Spinal cord (tissue), 10 donors: Measurements from ENCODE around the gene TP53INP2. TPM values are rescaled to one million over a fixed set of nuclear protein-coding genes. Genes with fewer than 3 reads are reported as not detected.
"Not testable (repeated sequence)": the region's sequence is repeated elsewhere in the genome, so short reads cannot be mapped to it uniquely, and the experiment has no call there.

ENCODE experiments used
- DNase-seq, 6 donors: peaks; one replicate each; pipeline versions ENCODE4 v3.0.0 to v3.0.0-alpha.2; 2013 to 2015; ENCODE audit warnings: low spot score in 6 of 6, low read depth in 4 of 6
- H3K27ac ChIP-seq: one replicate; pipeline ENCODE4 v1.5.1; 2013; ENCODE audit warnings: low read depth, low read length, control low read depth
- H3K27me3 ChIP-seq: one replicate; pipeline ENCODE4 v1.6.1; 2013; ENCODE audit warnings: low read length; ENCODE audit not compliant: control insufficient read depth, insufficient read depth
- H3K36me3 ChIP-seq: one replicate; pipeline ENCODE4 v1.6.1; 2013; ENCODE audit warnings: low read length; ENCODE audit not compliant: control insufficient read depth, insufficient read depth
- H3K4me1 ChIP-seq: one replicate; pipeline ENCODE4 v1.6.1; 2013; ENCODE audit warnings: low read length; ENCODE audit not compliant: control insufficient read depth, insufficient read depth
- H3K4me3 ChIP-seq: one replicate; pipeline ENCODE4 v1.5.1; 2013; ENCODE audit warnings: low read depth, low read length, control low read depth
- H3K9me3 ChIP-seq: one replicate; pipeline ENCODE4 v1.6.1; 2013; ENCODE audit warnings: low read length; ENCODE audit not compliant: control insufficient read depth, insufficient read depth
- WGBS: methylation state at CpG from one replicate; pipeline ENCODE4 v1.1.5; 2013; ENCODE audit warnings: missing lambda C conversion rate; ENCODE audit not compliant: insufficient coverage; 5-methylcytosine and 5-hydroxymethylcytosine counted together
- polyA plus RNA-seq, 2 donors: library from polyadenylated mRNA; unstranded; fragments of 120-200 nt; gene quantifications; one replicate each; pipeline ENCODE4 v1.2.1, GENCODE V29; 2013; ENCODE audit not compliant: insufficient read length in 2 of 2
- total RNA-seq, 2 donors: library from RNA; depleted of rRNA in 1 of 2; stranded (reverse); fragments of 120-200 nt in 1 of 2; fragments of >200 nt in 1 of 2; gene quantifications; one replicate each; pipeline versions ENCODE4 v1.2.3 to v1.2.4, GENCODE V29; 2013 to 2014
- donor health status: healthy.

TP53INP2 gene
- total and polyA plus RNA-seq, 4 donors: 11.3 to 57.0 (median 32.7) TPM

DNA sequence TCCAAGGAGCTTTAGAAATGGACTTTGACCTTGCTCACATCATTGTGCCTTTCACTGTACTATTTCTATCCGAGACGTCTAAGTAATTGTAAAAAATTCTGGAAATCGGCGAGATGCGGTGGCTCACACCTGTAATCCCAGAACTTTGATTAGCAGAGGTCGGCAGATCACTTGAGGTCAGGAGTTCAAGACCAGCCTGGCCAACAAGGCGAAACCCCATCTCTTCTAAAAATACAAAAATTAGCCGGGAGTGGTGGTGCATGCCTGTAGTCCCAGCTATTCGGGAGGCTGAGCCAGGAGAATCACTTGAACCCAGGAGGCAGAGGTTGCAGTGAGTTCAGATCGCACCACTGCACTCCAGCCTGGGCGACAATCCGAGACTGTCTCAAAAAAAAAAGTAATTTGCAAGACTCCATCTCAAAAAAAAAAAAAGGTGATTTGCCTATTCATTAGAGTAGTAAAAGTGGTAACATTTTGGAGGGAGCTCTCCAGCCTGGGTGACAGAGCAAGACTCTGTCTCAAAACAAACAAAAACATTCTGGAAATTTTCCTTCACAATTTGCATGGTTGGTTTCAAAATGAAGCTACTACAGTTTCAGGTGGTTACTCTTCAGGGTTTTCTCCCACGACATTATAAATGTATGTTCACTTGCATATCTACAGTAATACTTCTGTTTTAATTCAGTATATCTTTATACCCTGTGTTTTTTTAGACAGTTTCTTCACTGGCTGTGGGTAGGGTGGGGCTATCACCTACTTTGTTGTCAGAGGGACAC, 15.3 kb downstream of the TP53INP2 start:
- H3K27ac ChIP-seq: not testable (repeated sequence)

GRCh38 chr20:34720266-34720665, 16.1 kb downstream of the TP53INP2 start:
- peaks cover 34% of the 10 kb centered on the region for H3K36me3 ChIP-seq
- H3K27me3 ChIP-seq: no peaks in the 10 kb centered on the region
- no peak overlapping the region for H3K4me3 ChIP-seq
- 44% methylated on average over 2 of the region's 2 CpGs for WGBS
- no peaks in the 10 kb centered on the region for H3K9me3 ChIP-seq
- no peak overlapping the region for H3K27ac ChIP-seq
- no peaks in the 10 kb centered on the region for H3K4me1 ChIP-seq
- no peak for DNase-seq

More for the DNA sequence above, 15.3 kb downstream of the TP53INP2 start:
- 95% methylated on average over 4 of the region's 13 CpGs for WGBS
- DNase-seq, H3K9me3 ChIP-seq, H3K4me1 ChIP-seq, H3K27me3 ChIP-seq, H3K4me3 ChIP-seq: not testable (repeated sequence)
- peaks cover 27% of the 10 kb centered on the region for H3K36me3 ChIP-seq

GRCh38 chr20:34722560-34722959, 18.4 kb downstream of the TP53INP2 start:
- not testable (repeated sequence) for H3K4me1 ChIP-seq, H3K9me3 ChIP-seq, DNase-seq, H3K27me3 ChIP-seq, H3K4me3 ChIP-seq, H3K27ac ChIP-seq
- WGBS: 100% methylated on average over 1 of the region's 3 CpGs
- peaks cover 30% of the 10 kb centered on the region for H3K36me3 ChIP-seq

DNA sequence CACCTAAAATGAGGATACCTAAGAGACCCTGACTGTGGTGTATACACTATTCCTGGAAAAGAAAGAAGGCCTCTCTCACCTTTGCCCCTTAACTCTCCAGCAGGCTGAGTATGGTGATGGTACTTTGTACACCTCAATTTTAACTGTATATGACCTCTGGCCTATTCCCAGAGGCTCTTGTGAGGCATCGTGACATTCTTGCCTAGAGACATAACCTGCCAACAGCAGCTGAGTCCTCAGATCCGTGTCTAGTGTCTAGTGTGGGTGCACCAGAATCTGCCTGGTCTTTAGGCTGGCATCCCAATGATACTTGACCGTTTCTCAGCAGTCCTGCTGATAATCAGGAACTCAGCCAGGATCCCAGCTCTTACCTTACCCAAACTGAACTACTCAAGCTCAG, 20.0 kb downstream of the TP53INP2 start:
- H3K36me3 ChIP-seq: peaks cover 34% of the 10 kb centered on the region
- no peak for DNase-seq
- no peak overlapping the region for H3K4me3 ChIP-seq
- WGBS: 100% methylated on average over 2 of the region's 3 CpGs
- H3K4me1 ChIP-seq: no peaks in the 10 kb centered on the region
- H3K27me3 ChIP-seq: no peaks in the 10 kb centered on the region
- no peak overlapping the region for H3K27ac ChIP-seq
- H3K9me3 ChIP-seq: no peaks in the 10 kb centered on the region

DNA sequence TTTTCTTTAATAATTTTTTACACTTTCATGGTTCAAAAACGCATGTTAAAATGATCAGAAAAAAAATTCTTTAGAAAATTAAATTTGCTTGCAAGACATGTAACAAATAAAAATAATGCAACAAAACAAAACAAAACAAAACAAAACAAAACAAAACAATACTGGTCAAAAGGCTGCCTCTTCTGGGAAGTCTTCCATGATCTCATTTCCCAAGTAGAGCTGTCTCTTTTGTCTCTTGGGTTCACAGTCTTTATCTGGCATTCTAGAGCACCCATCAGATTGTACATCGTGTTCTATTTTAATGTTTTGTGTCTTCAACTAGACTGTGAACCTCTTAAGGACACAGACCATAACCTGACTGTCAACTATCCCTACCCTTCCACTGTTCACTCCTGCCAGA, 25.3 kb downstream of the TP53INP2 start:
- Histone ChIP-seq H3K36me3 (peaks cover 39% of the 10 kb centered on the region), H3K27ac (no peak overlapping the region), H3K9me3 (no peaks in the 10 kb centered on the region), H3K4me1 (no peaks in the 10 kb centered on the region), H3K27me3 (no peaks in the 10 kb centered on the region), H3K4me3 (no peak overlapping the region)
- no peak for DNase-seq
- WGBS: 100% methylated on average over 1 of the region's 2 CpGs

- DNase-seq: no peak
- no CpG with 5 or more reads among the region's 1 CpG for WGBS
- no peak overlapping the region for H3K27ac ChIP-seq
These were observed 28.4 kb downstream of the TP53INP2 start for GRCh38 chr20:34732523-34732922.

DNA sequence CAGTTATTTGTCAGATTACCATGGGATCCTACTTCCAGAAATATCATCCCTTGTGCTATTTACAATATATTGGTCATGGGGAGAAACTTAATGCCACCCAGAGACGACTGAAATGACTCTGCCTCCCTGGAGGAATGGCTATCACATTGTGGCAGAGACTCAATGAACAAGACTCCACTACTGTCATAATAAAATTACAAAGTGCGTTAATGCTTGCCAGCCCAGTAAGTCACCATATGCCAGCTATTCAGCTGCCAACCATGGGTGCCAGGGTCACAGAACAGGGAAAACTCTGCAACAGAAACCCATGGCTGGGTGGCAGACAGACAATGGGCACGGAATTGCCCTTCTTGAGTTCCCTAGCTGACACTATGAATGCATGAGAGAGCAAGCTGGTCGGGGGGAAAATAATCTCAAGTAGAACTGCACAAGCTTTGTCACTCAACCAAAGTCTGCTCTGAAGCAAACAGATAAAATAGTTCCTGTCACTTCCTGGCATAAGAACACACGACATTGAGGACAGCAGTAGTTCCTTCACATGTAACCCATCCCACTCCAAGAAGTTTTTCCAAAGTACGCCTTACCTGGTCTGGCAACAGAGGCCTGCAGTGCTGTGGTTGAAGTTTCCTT, 32.1 kb downstream of the TP53INP2 start:
- no peaks in the 10 kb centered on the region for H3K4me1 ChIP-seq
- H3K27me3 ChIP-seq: no peaks in the 10 kb centered on the region
- no peak overlapping the region for H3K4me3 ChIP-seq
- WGBS: 80% methylated on average over 5 of the region's 6 CpGs
- H3K27ac ChIP-seq: no peak overlapping the region
- peaks cover 41% of the 10 kb centered on the region for H3K36me3 ChIP-seq
- DNase-seq: peak in 2 of 6 donors; percentile 69 to 78
- H3K9me3 ChIP-seq: no peaks in the 10 kb centered on the region

More at GRCh38 chr20:34732523-34732922, 28.4 kb downstream of the TP53INP2 start:
- peaks cover 36% of the 10 kb centered on the region for H3K36me3 ChIP-seq
- H3K27me3 ChIP-seq: no peaks in the 10 kb centered on the region
- H3K9me3 ChIP-seq: no peaks in the 10 kb centered on the region
- H3K4me3 ChIP-seq: no peak overlapping the region
- no peaks in the 10 kb centered on the region for H3K4me1 ChIP-seq

DNA sequence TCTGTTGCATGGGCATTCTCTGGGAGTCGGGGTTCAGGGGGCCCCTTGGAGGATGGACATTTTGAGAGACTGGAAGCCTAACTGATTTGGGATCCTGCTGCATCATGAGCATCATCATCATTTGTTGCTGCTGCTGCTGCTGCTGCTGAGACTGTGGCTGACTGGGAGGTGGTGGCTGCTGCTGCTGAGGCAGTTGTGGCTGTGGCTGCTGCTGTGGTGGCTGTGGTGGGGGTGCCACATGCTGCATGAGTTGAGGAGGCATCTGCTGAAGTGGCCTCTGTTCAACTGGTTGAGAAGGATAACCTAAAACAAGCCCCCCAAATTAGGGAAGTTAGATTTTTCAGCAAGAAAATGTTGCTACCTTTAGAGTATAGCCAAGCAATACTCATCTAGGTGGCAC, 38.9 kb downstream of the TP53INP2 start:
- no peak for DNase-seq
- Histone ChIP-seq H3K27me3 (no peaks in the 10 kb centered on the region), H3K36me3 (peaks cover 40% of the 10 kb centered on the region), H3K4me3 (no peak overlapping the region), H3K4me1 (no peaks in the 10 kb centered on the region), H3K27ac (no peak overlapping the region), H3K9me3 (no peaks in the 10 kb centered on the region)
- WGBS: 88% methylated on average over 1 of the region's 1 CpG

DNA sequence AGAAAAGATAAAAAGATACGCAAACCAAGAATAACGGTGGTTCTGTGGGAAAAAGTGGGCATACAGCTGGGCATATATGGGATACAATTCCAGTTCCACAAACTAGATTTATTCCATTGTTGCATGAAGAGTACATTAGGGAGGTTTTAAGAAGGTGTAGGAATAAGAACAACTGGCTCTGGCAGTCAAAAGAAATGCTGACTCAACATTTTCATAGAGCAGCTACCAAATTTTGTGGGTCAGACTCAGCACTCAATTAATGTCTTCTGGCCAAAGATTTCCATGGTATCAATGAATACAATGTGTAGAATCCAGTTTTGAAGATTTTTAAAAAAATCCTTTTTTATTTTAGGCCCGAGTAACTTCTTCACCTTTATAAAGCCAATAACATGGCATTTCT, 40.2 kb downstream of the TP53INP2 start:
- Histone ChIP-seq H3K27me3 (no peaks in the 10 kb centered on the region), H3K36me3 (peaks cover 41% of the 10 kb centered on the region), H3K4me3 (no peak overlapping the region), H3K27ac (no peak overlapping the region), H3K9me3 (no peaks in the 10 kb centered on the region), H3K4me1 (no peaks in the 10 kb centered on the region)
- no peak for DNase-seq
- WGBS: no CpG with 5 or more reads among the region's 3 CpGs

GRCh38 chr20:34744847-34745246, 40.7 kb downstream of the TP53INP2 start:
- Histone ChIP-seq H3K4me1 (no peaks in the 10 kb centered on the region), H3K9me3 (no peaks in the 10 kb centered on the region), H3K27ac (no peak overlapping the region), H3K4me3 (no peak overlapping the region), H3K27me3 (no peaks in the 10 kb centered on the region), H3K36me3 (peaks cover 45% of the 10 kb centered on the region)
- WGBS: no CpG with 5 or more reads among the region's 1 CpG
- no peak for DNase-seq
